ENCODE measurements around the gene VSNL1. TPM values are rescaled to one million over a fixed set of nuclear protein-coding genes. Genes with fewer than 3 reads are reported as not detected.
A peak's percentile ranks its signal among the peaks of the same experiment; 100 is the strongest.

The VSNL1 gene
- total RNA-seq, 1 donor from 2014 or later, result 2.1 TPM

- Histone ChIP-seq H3K27me3 (ENCODE audit: control insufficient read depth in 3 of 3, insufficient read depth in 3 of 3, low read length in 3 of 3) (no peaks in the 10 kb centered on the region), H3K27ac (ENCODE audit: low read depth, low read length) (no peak overlapping the region), H3K9me3 (ENCODE audit: control insufficient read depth in 3 of 3, low read length in 3 of 3) (no peaks in the 10 kb centered on the region), H3K4me1 (ENCODE audit: control insufficient read depth in 3 of 3, insufficient read depth in 3 of 3, low read length in 3 of 3) (no peaks in the 10 kb centered on the region), H3K36me3 (ENCODE audit: control insufficient read depth in 3 of 3, insufficient read depth in 3 of 3, low read length in 3 of 3) (peaks cover 2 to 24% (median 11%) of the 10 kb centered on the region in 3 donors), H3K9ac (ENCODE audit: low read depth in 1 of 3, low read length in 3 of 3) (no peak overlapping the region), H3K4me3 (ENCODE audit: low read length in 3 of 3) (no peak overlapping the region)
Measured at GRCh38 chr2:17680119-17680518, 139.6 kb downstream of the VSNL1 start.

- no peaks in the 10 kb centered on the region for H3K27me3 ChIP-seq (ENCODE audit: control insufficient read depth in 3 of 3, insufficient read depth in 3 of 3, low read length in 3 of 3)
- H3K27ac ChIP-seq (ENCODE audit: low read depth, low read length), result no peak overlapping the region
- no peaks in the 10 kb centered on the region for H3K4me1 ChIP-seq (ENCODE audit: control insufficient read depth in 3 of 3, insufficient read depth in 3 of 3, low read length in 3 of 3)
- H3K4me3 ChIP-seq (ENCODE audit: low read length in 3 of 3), result no peak overlapping the region
- H3K9me3 ChIP-seq (ENCODE audit: control insufficient read depth in 3 of 3, low read length in 3 of 3), result no peaks in the 10 kb centered on the region
- H3K36me3 ChIP-seq (ENCODE audit: control insufficient read depth in 3 of 3, insufficient read depth in 3 of 3, low read length in 3 of 3), result peaks cover 2 to 21% (median 12%) of the 10 kb centered on the region in 3 donors
- peak overlapping the region in 1 of 3 donors; percentile 12 for H3K9ac ChIP-seq (ENCODE audit: low read depth in 1 of 3, low read length in 3 of 3)
Measured at GRCh38 chr2:17682098-17682857, 141.8 kb downstream of the VSNL1 start.

GRCh38 chr2:17683981-17684380, 143.5 kb downstream of the VSNL1 start:
- no peaks in the 10 kb centered on the region for H3K4me1 ChIP-seq (ENCODE audit: control insufficient read depth in 3 of 3, insufficient read depth in 3 of 3, low read length in 3 of 3)
- peaks cover 2 to 27% (median 16%) of the 10 kb centered on the region in 3 donors for H3K36me3 ChIP-seq (ENCODE audit: control insufficient read depth in 3 of 3, insufficient read depth in 3 of 3, low read length in 3 of 3)
- H3K4me3 ChIP-seq (ENCODE audit: low read length in 3 of 3), result no peak overlapping the region
- H3K9ac ChIP-seq (ENCODE audit: low read depth in 1 of 3, low read length in 3 of 3), result no peak overlapping the region
- no peaks in the 10 kb centered on the region for H3K9me3 ChIP-seq (ENCODE audit: control insufficient read depth in 3 of 3, low read length in 3 of 3)
- H3K27ac ChIP-seq (ENCODE audit: low read depth, low read length), result no peak overlapping the region
- H3K27me3 ChIP-seq (ENCODE audit: control insufficient read depth in 3 of 3, insufficient read depth in 3 of 3, low read length in 3 of 3), result no peaks in the 10 kb centered on the region

- Histone ChIP-seq H3K9me3 (ENCODE audit: control insufficient read depth in 3 of 3, low read length in 3 of 3) (no peaks in the 10 kb centered on the region), H3K27me3 (ENCODE audit: control insufficient read depth in 3 of 3, insufficient read depth in 3 of 3, low read length in 3 of 3) (no peaks in the 10 kb centered on the region), H3K4me1 (ENCODE audit: control insufficient read depth in 3 of 3, insufficient read depth in 3 of 3, low read length in 3 of 3) (no peaks in the 10 kb centered on the region), H3K9ac (ENCODE audit: low read depth in 1 of 3, low read length in 3 of 3) (no peak overlapping the region), H3K36me3 (ENCODE audit: control insufficient read depth in 3 of 3, insufficient read depth in 3 of 3, low read length in 3 of 3) (peaks cover 0 to 22% (median 17%) of the 10 kb centered on the region in 3 donors), H3K27ac (ENCODE audit: low read depth, low read length) (no peak overlapping the region), H3K4me3 (ENCODE audit: low read length in 3 of 3) (no peak overlapping the region)
Measured at GRCh38 chr2:17688600-17688999, 148.1 kb downstream of the VSNL1 start.

- H3K27me3 ChIP-seq (ENCODE audit: control insufficient read depth in 3 of 3, insufficient read depth in 3 of 3, low read length in 3 of 3), result no peaks in the 10 kb centered on the region
- H3K36me3 ChIP-seq (ENCODE audit: control insufficient read depth in 3 of 3, insufficient read depth in 3 of 3, low read length in 3 of 3), result peaks cover 2 to 23% (median 21%) of the 10 kb centered on the region in 3 donors
- no peak overlapping the region for H3K27ac ChIP-seq (ENCODE audit: low read depth, low read length)
- H3K4me3 ChIP-seq (ENCODE audit: low read length in 3 of 3), result no peak overlapping the region
- no peaks in the 10 kb centered on the region for H3K9me3 ChIP-seq (ENCODE audit: control insufficient read depth in 3 of 3, low read length in 3 of 3)
- no peak overlapping the region for H3K9ac ChIP-seq (ENCODE audit: low read depth in 1 of 3, low read length in 3 of 3)
- no peaks in the 10 kb centered on the region for H3K4me1 ChIP-seq (ENCODE audit: control insufficient read depth in 3 of 3, insufficient read depth in 3 of 3, low read length in 3 of 3)
Measured at GRCh38 chr2:17689010-17689409, 148.5 kb downstream of the VSNL1 start.

- H3K9ac ChIP-seq (ENCODE audit: low read depth in 1 of 3, low read length in 3 of 3), result no peak overlapping the region
- no peak overlapping the region for H3K4me3 ChIP-seq (ENCODE audit: low read length in 3 of 3)
- no peaks in the 10 kb centered on the region for H3K4me1 ChIP-seq (ENCODE audit: control insufficient read depth in 3 of 3, insufficient read depth in 3 of 3, low read length in 3 of 3)
- H3K9me3 ChIP-seq (ENCODE audit: control insufficient read depth in 3 of 3, low read length in 3 of 3), result no peaks in the 10 kb centered on the region
- H3K36me3 ChIP-seq (ENCODE audit: control insufficient read depth in 3 of 3, insufficient read depth in 3 of 3, low read length in 3 of 3), result peaks cover 3 to 38% (median 33%) of the 10 kb centered on the region in 3 donors
- no peak overlapping the region for H3K27ac ChIP-seq (ENCODE audit: low read depth, low read length)
- no peaks in the 10 kb centered on the region for H3K27me3 ChIP-seq (ENCODE audit: control insufficient read depth in 3 of 3, insufficient read depth in 3 of 3, low read length in 3 of 3)
Measured at GRCh38 chr2:17690776-17691175, 150.3 kb downstream of the VSNL1 start.

Other genes starting within 250 kb of the VSNL1 start
- gene RAD51AP2, start 22.3 kb upstream of the VSNL1 start, total RNA-seq, result not detected
- 18.8 TPM for gene SMC6, start 213.1 kb downstream of the VSNL1 start, total RNA-seq
- 11.0 TPM for gene GEN1, start 213.4 kb downstream of the VSNL1 start, total RNA-seq

Measured in skeletal muscle tissue (tissue), 4 donors.